GM20431 (cell line): Measurements from ENCODE around the gene RPL29.
"Not testable (repeated sequence)": the region's sequence is repeated elsewhere in the genome, so short reads cannot be mapped to it uniquely, and the experiment has no call there.

Source experiments
- in situ Hi-C: fragments of 300-500 bp; cut with MseI, MboI; formaldehyde crosslinking; loops from one replicate; pipeline ENCODE4 v1.15.0; 2020; ENCODE audit warnings: low sequenced_read_pairs; ENCODE audit not compliant: unreplicated experiment

Gene RPL29

GRCh38 chr3:51995346-51996163 lies at the start of gene RPL29:
TSS of gene RPL29 (minus strand) at chr3:51995895. CDS start at chr3:51995461, 434 bp downstream.
- in situ Hi-C loops: no loop called here

DNA sequence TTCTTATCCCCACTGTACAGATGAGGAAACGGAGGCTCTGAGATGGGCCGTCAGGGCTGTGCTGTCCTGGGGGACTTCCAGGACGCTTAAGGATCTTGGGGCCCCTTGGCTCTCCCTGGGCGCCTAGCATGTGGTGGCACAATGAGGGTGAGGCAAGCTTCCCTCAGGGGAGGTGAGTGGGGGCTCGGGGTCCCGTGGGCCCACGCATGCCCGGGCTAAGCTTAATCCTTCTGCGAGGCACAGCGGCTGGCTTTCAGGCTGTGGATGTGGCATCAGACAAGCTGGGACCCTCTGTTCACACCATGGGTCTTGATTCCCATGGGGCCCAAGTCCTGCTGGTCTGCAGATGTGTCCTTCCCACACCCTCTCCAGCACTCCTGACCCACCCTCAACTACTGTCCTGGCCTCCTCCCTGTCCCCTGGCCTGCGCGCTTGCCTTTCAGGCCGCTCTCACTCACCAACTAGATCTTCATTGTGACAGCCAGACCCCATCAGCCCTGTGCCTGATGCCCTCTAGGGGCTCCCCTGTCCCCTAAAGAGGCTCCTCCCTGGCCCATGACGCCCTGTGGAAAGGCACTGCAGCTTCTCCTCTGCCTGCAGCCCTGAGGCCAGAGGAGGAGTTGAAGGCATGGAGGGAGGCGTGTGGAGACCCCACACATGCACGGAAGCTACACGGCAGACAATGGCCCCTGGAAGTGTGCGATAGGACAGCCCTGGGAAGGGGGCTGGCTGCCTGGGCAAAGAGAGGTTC lies 49.3 kb upstream of the RPL29 start:
- in situ Hi-C loops: no loop called here

DNA sequence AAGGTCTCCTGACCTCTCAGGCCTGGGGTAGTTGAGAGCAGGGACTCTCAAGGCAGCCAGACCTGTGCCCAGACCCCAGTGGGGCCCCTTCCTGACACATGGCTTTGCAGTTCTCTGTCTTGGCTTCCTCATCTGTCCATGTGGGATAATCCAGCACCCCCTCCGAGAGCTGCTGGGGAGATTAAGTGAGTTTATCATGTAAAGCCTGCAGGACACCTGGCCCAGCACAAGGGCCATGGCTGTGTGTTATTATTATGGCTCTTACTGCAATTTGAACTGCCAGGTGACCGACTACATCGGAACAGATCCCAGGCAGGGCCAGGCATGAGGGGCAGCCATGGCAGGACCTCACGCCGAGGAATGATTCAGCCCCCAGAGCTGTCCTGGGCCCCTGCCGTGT lies 48.1 kb upstream of the RPL29 start:
- in situ Hi-C loops: no loop called here

DNA sequence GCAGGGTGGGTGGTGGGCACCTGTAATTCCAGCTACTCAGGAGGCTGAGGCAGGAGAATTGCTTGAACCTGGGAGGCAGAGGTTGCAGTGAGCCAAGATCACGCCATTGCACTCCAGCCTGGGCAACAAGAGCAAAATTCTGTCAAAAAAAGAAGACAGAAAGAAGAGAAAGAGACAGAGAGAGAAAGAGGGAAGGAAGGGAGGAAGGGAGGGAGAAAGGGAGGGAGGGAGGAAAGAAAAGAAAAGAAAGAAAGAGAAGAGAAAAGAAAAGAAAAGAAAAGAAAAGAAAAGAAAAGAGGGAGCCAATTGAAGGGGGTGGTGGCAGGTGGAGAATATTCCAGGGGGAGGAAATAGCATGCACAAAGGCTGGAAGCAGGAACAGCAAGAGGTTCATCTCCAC lies 47.3 kb upstream of the RPL29 start:
- in situ Hi-C loops: not testable (repeated sequence)

DNA sequence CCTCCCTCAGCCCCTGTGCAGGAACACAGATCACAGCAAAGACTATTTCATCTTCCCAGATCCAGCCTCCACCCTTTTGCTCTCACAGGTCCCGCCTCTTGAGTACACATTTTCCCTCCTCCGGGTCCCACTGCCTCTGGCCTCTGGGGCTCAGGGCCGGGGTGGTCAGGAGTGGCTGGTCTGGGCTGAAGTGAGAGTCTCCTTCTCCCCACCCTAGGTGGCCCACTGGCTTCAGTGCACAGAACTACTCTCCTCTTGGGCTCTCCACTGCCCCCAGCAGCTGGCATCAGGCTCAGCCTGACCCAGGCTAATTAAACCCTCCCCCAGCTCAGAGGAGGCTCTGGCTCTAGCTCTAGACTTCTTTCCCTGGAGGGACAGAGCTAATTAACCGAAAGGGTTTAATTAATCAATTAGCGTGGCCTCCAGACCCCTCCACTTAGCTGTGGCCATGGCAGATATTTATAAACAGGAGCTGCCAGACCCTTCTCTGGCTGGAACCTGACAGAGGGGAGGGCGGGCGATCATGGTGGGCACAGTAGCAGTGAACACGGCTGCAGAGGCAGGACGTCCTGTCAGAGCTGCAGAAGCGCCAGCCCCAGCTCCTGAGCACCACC lies 45.5 kb upstream of the RPL29 start:
- in situ Hi-C loops: no loop called here

DNA sequence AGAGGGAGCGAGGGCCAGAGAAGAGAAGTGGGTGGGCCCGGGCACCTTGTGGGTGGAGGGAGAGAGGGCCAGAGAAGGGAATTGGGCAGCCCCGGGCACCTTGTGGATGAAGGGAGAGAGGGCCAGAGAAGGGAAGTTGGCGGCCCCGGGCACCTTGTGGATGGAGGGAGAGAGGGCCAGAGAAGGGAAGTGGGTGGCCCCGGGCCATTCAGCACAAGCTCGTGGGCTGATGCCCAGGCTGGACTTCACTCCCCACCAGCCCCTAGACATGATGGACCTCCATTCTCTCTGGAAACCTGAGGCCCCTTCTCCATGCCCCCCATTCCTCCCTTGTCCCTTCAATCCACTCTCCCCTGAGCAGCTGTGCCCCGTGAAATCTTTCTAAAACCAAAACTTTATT lies 44.9 kb upstream of the RPL29 start:
- in situ Hi-C loops: no loop called here

DNA sequence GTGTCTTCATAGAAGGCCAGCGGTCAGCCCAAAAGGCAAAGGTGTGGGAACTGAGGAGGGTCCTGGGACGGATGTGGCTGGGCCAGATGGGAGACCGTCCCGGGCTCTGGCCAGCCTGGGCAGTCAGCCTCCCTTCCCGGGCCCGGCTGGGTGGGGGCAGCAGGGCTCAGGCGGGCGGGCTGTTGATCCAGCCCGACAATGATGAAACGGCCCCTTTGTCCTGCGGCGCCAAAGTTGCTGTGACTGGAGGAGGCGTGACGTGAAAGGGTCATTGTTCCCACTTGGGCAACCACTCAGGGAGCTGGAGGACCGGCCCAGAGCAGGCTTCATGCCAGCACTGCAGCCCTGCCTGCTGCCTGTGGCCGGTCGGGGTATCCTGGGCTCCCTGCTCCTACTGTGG lies 44.2 kb upstream of the RPL29 start:
- in situ Hi-C loops: no loop called here

DNA sequence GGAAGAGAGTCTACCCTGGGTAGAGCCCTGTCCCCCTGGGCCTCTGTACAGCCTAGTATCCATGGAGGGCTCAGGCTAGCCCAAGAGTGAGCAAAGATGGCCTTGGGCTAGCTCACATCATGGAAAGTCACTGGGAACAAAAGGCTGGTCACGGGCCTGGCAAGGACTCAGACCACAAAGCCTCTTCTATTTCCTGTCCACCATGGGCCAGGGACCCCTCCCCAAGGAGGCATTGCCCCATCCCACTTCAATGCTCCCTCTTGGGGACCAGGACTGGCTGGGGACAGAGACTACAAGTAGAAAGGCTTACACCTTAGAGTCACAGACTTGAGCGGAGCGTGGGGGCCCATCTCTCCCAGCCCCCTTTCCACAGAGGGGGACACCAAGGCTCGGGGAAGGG lies 43.7 kb upstream of the RPL29 start:
- in situ Hi-C loops: no loop called here

GRCh38 chr3:52038227-52038626 lies 42.5 kb upstream of the RPL29 start:
- in situ Hi-C loops: no loop called here

DNA sequence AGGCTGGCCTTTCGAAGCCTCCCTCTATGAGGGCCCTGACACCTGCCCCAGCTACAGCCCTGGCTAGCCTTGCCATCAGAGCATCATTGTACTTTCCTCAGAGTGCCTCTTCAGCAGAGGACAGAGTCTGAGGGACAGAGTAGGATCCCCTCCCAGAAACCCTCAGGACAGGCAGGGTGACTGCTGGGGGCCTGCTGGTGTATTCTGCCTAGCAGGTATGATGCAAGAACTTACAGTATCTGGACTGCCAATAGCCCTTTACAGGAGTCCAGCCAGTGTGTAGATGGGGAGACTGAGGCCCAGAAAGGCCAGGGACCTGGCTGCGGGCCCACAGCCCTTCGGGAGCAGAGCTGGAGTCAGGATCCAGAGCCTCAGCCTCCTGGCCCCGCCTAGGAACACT lies 41.6 kb upstream of the RPL29 start:
- in situ Hi-C loops: no loop called here

DNA sequence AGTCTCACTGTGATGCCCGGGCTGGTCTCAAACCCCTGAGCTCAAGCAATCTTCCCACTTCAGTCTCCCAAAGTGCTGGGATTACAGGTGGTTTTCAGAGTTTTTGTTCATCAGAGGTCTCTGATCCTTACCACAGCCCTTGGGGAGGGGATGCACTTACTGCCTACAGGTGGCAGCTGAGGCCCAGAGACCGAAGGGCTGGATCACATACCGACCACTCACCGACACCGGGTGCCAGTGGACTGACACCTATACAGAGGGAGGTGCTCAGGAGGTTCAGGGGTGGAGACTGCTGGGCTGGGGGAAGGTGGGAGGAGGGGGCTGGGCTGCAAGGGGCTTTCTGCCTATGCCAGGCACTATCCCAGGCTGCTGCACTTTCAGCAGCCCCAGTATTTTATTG lies 41.1 kb upstream of the RPL29 start:
- in situ Hi-C loops: no loop called here

DNA sequence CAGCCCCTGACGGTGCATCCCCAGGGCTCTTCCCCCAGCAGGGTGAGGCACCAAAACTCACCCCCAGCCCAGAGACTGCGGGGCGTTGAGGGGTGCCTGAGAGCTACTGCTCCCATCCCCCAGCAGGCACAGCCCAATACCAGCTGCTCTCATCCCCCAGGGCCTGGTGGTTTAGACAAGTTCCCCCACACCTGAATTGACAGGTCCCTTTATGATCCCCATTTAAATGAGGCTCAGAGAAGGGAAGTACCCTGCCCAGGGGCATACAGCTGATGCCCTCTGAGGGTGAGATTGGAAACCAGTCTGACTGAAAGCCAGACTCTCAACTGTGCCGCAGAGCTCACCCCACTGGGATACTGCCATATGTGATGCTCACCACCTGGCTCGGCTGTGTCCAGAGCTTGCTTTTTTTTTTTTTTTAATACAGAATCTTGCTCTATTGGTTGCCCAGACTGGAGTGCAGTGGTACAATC lies 40.6 kb upstream of the RPL29 start:
- in situ Hi-C loops: no loop called here

DNA sequence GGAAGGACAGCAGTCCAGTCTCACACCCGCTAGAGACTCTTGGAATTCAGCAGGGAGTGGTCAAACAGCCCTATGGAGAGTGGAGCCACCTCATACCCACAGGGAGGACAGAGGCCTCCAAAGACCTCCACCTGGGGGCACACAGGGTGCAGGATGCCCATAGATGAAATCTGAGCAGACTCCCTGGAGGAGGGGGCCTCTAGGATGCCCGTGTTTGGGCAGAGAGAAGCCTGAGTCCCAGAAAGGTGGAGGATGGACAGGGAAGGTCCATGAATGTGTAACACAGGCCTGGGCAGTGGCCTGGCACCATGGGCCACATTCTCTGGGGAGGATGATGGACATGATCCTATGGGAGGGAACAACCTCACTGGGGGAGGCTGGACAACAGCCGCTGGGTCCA lies 39.0 kb upstream of the RPL29 start:
- in situ Hi-C loops: no loop called here

GRCh38 chr3:52034212-52034611 lies 38.5 kb upstream of the RPL29 start:
- in situ Hi-C loops: no loop called here

GRCh38 chr3:52033748-52034147 lies 38.1 kb upstream of the RPL29 start:
- in situ Hi-C loops: not testable (repeated sequence)

DNA sequence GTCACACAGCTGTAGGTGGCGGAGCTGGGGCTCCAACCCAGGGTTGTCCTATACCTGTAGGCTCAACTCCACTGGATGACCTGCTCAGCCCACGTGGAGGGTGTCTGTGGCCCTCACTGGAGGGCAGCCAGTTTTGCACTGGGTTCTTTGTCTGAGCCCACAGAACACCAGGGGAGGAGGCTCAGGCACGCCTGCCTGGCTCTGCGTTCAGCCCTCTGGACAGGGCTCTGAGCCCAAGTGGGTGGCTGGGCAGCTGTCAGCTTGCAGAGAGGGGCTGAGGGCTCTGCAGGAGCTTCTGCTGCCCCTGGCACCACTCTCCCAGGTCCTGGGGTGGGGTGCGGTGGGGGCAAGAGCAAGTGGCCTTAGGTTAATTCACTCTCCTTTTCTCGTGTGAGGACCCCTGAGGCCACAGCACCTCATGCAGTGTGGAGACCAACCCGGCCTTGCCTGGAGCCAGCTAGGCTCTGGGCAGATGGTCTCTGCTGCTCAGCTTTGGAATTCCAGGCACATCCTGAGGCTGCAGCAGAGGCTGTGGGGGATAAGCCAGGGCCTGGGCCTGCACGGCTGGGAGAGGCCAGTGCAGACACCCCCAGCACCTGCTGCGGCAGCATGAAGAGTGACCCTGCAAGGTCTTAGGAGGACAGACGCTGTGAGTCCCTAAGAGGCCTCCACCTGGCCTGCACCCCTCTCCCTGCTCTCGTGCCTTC lies 37.2 kb upstream of the RPL29 start:
- in situ Hi-C loops: no loop called here

DNA sequence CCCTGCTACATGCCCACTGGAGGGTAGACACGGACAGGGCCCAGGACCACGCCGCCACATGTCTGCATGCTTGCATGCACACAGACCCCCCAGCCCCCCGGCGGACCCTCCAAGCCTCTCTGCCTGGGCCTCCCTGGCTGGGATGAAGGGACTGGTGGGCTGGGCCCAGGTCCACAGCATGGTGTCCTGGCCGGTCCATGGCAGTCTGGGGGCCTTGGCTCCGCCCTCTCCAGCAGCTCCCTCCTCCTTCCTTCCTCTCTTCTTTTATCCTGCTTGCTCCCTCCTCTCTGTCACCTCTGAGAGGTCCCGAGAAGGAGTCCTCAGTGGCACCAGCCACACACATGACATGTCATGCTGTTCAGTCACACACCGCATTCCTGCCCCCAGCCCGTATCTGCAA lies 36.2 kb upstream of the RPL29 start:
- in situ Hi-C loops: no loop called here

- in situ Hi-C loops: no loop called here
These were observed 35.1 kb upstream of the RPL29 start for GRCh38 chr3:52030714-52031310.

DNA sequence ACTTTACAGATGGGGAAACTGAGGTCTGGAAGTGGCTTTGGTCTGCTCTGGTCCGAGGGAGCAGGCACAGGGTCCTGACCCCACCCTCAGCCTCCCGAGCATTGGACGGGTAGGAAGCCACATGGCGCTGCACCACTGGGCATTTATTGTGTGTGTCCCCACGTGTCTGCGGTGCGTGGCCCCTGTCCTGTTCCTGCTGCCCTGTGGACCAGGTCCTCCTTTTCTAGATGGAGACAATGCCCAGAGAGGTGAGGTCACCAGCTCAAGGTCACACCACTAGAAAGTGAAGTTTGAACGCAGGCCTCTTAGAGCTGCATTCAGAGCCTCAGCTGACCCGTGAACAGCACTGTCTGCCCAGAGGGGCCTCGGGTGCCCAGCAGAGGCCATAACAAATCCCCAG lies 33.8 kb upstream of the RPL29 start:
- in situ Hi-C loops: no loop called here

DNA sequence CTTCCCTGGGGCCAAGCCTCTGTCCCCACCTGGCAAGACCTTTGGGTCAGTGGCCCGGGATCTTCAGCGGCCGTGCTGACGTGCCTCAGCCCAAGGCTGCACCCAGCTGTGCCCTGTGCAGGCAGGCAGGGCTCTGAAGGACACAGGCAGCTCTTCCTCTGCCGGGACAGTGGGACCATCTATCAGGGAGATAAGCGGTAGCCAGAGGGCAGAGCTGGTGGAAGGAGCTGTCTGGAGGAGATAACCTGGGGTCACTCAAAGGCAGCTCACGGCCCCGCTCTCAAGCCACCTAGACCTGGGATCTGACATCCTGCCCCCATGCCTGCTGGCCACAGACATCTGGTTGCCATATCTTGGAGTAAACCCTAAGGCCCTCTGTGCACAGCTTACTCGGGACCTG lies 33.4 kb upstream of the RPL29 start:
- in situ Hi-C loops: no loop called here
